ENCODE data around the gene RASGRF2. TPM values are rescaled to one million over a fixed set of nuclear protein-coding genes. Genes with fewer than 3 reads are reported as not detected.

RASGRF2 gene
- total RNA-seq, 4 donors from 2014 or later = 2.0 to 3.6 (median 2.8) TPM

- Histone ChIP-seq H3K27me3 (no peaks in the 10 kb centered on the region), H3K27ac (no peak overlapping the region), H3K9me3 (no peaks in the 10 kb centered on the region), H3K4me3 (no peak overlapping the region), H3K36me3 (no peaks in the 10 kb centered on the region), H3K4me1 (peaks cover 0 to 3% (median 0%) of the 10 kb centered on the region in 4 donors)
- WGBS, 2 donors (ENCODE audit: low coverage in 1 of 2) = 57 to 70% methylated on average over 3 to 5 of the region's 5 CpGs
- no peak for TF ChIP-seq POLR2AphosphoS5 (IDR thresholded peaks at IDR 0.05)
- DNase-seq = no peak
- intact Hi-C loops (cut with DNase I; ENCODE audit: low total_unique reads) (no loop called here), in situ Hi-C loops (cut with MboI; ENCODE audit: low pct_ligation_motif_present in 1 of 4, low pct_unique_long_range_greater_than_20kb in 1 of 4, low sequenced_read_pairs in 3 of 4) (no loop called here)
These were observed 38.4 kb downstream of the RASGRF2 start for GRCh38 chr5:80998590-80998979.

DNA sequence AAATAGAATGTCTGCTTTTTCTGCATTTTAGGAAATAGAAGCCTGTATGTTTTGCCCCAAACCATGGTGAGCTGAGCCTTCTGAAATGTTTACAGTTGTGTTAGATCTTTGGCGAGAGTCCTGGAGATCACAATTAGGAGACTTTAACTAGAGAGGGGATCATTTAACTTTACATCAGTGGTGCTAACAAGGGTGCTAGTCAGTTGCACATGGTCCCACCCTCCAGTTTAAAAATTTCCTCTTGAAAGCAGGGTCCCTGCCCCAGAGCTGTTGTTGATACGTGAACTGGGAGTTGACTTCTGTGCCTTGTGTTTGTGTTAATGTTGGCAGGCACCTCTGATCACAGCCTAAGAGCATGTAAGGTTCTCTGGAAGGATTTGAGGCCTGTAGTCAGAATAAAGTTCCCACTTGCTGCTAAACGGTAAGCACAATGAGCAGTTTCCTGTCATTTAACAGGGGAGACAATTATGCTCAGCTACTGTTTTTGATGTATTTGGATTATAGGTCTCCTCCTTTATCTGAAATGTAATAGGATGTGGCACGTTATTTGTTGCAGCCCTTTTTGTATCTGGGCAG, 43.7 kb downstream of the RASGRF2 start:
- no peaks in the 10 kb centered on the region for H3K27me3 ChIP-seq
- no peak for DNase-seq
- no peaks in the 10 kb centered on the region for H3K4me1 ChIP-seq
- H3K9me3 ChIP-seq = no peaks in the 10 kb centered on the region
- no peak overlapping the region for H3K4me3 ChIP-seq
- 53 to 68% methylated on average over 2 to 4 of the region's 4 CpGs for WGBS, 2 donors (ENCODE audit: low coverage in 1 of 2)
- H3K36me3 ChIP-seq = no peaks in the 10 kb centered on the region
- intact Hi-C loops (cut with DNase I; ENCODE audit: low total_unique reads) = no loop called here
- TF ChIP-seq POLR2A (IDR thresholded peaks at IDR 0.05) = no peak
- in situ Hi-C loops (cut with MboI; ENCODE audit: low pct_ligation_motif_present in 1 of 4, low pct_unique_long_range_greater_than_20kb in 1 of 4, low sequenced_read_pairs in 3 of 4) = no loop called here
- H3K27ac ChIP-seq = no peak overlapping the region

GRCh38 chr5:81005708-81006107, 45.5 kb downstream of the RASGRF2 start:
- in situ Hi-C loops (cut with MboI; ENCODE audit: low pct_ligation_motif_present in 1 of 4, low pct_unique_long_range_greater_than_20kb in 1 of 4, low sequenced_read_pairs in 3 of 4) = no loop called here
- Histone ChIP-seq H3K36me3 (no peaks in the 10 kb centered on the region), H3K9me3 (no peaks in the 10 kb centered on the region), H3K4me3 (no peak overlapping the region), H3K4me1 (no peaks in the 10 kb centered on the region), H3K27ac (no peak overlapping the region), H3K27me3 (no peaks in the 10 kb centered on the region)
- 83 to 89% methylated on average over 4 of the region's 4 CpGs for WGBS, 2 donors (ENCODE audit: low coverage in 1 of 2)
- DNase-seq = no peak
- TF ChIP-seq EP300 (IDR thresholded peaks at IDR 0.05; ENCODE audit: low read depth) = no peak
- no peak for TF ChIP-seq POLR2A (IDR thresholded peaks at IDR 0.05)
- TF ChIP-seq POLR2AphosphoS5 (IDR thresholded peaks at IDR 0.05) = no peak
- TF ChIP-seq, protein P1, sequence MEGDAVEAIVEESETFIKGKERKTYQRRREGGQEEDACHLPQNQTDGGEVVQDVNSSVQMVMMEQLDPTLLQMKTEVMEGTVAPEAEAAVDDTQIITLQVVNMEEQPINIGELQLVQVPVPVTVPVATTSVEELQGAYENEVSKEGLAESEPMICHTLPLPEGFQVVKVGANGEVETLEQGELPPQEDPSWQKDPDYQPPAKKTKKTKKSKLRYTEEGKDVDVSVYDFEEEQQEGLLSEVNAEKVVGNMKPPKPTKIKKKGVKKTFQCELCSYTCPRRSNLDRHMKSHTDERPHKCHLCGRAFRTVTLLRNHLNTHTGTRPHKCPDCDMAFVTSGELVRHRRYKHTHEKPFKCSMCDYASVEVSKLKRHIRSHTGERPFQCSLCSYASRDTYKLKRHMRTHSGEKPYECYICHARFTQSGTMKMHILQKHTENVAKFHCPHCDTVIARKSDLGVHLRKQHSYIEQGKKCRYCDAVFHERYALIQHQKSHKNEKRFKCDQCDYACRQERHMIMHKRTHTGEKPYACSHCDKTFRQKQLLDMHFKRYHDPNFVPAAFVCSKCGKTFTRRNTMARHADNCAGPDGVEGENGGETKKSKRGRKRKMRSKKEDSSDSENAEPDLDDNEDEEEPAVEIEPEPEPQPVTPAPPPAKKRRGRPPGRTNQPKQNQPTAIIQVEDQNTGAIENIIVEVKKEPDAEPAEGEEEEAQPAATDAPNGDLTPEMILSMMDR (IDR thresholded peaks at IDR 0.05) = no peak
- intact Hi-C loops (cut with DNase I; ENCODE audit: low total_unique reads) = no loop called here

DNA sequence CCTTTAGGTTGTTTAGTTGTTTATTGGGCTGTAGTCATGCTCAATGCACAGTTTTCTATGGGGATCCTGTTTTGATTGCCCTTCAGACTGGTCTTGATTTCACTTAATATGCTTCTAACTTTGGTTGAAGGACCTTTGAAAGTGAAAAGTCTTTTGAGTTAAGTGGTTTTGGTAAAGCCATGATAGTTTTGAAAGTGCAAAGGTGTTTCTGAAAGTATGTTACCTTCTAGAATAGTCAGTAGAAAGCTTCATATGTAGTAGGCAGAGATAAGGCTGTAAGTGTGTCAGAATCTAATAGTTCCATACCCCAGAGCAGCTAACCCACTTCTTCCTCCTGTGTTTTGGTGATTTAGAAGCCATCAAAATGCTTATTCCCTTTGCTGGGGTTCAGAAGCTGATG, 46.1 kb downstream of the RASGRF2 start:
- TF ChIP-seq EP300 (IDR thresholded peaks at IDR 0.05; ENCODE audit: low read depth) (no peak), POLR2AphosphoS5 (IDR thresholded peaks at IDR 0.05) (no peak), POLR2A (IDR thresholded peaks at IDR 0.05) (no peak)
- TF ChIP-seq, protein P1 (IDR thresholded peaks at IDR 0.05) = no peak
- H3K4me3 ChIP-seq = no peak overlapping the region
- H3K27me3 ChIP-seq = no peaks in the 10 kb centered on the region
- H3K36me3 ChIP-seq = no peaks in the 10 kb centered on the region
- intact Hi-C loops (cut with DNase I; ENCODE audit: low total_unique reads) = no loop called here
- no peak for DNase-seq
- H3K4me1 ChIP-seq = no peaks in the 10 kb centered on the region
- no peaks in the 10 kb centered on the region for H3K9me3 ChIP-seq
- no peak overlapping the region for H3K27ac ChIP-seq
- in situ Hi-C loops (cut with MboI; ENCODE audit: low pct_ligation_motif_present in 1 of 4, low pct_unique_long_range_greater_than_20kb in 1 of 4, low sequenced_read_pairs in 3 of 4) = no loop called here

- no peaks in the 10 kb centered on the region for H3K4me1 ChIP-seq
- DNase-seq = no peak
- H3K9me3 ChIP-seq = no peaks in the 10 kb centered on the region
- in situ Hi-C loops (cut with MboI; ENCODE audit: low pct_ligation_motif_present in 1 of 4, low pct_unique_long_range_greater_than_20kb in 1 of 4, low sequenced_read_pairs in 3 of 4) (no loop called here), intact Hi-C loops (cut with DNase I; ENCODE audit: low total_unique reads) (no loop called here)
- no peaks in the 10 kb centered on the region for H3K27me3 ChIP-seq
- H3K4me3 ChIP-seq = no peak overlapping the region
- TF ChIP-seq POLR2A (IDR thresholded peaks at IDR 0.05) (no peak), EP300 (IDR thresholded peaks at IDR 0.05; ENCODE audit: low read depth) (no peak), POLR2AphosphoS5 (IDR thresholded peaks at IDR 0.05) (no peak)
- TF ChIP-seq, protein P1 (IDR thresholded peaks at IDR 0.05) = no peak
- 65 to 66% methylated on average over 4 to 8 of the region's 8 CpGs for WGBS, 2 donors (ENCODE audit: low coverage in 1 of 2)
- H3K27ac ChIP-seq = peak overlapping the region in 3 of 4 donors; percentile 6 to 28 (median 22)
- no peaks in the 10 kb centered on the region for H3K36me3 ChIP-seq
These were observed 46.9 kb downstream of the RASGRF2 start for GRCh38 chr5:81006947-81007636.

Measured in transverse colon (tissue), 4 donors.